GM21529 (cell line): ENCODE data around the gene MAP7D1.
A peak's percentile ranks its signal among the peaks of the same experiment; 100 is the strongest.
"Not testable (repeated sequence)": the region's sequence is repeated elsewhere in the genome, so short reads cannot be mapped to it uniquely, and the experiment has no call there.

Source experiments
- ATAC-seq: cut with Tn5 transposase; IDR thresholded peaks from one replicate; pipeline ENCODE4 v1.9.1; 2021; ENCODE audit not compliant: unreplicated experiment

MAP7D1 gene

DNA sequence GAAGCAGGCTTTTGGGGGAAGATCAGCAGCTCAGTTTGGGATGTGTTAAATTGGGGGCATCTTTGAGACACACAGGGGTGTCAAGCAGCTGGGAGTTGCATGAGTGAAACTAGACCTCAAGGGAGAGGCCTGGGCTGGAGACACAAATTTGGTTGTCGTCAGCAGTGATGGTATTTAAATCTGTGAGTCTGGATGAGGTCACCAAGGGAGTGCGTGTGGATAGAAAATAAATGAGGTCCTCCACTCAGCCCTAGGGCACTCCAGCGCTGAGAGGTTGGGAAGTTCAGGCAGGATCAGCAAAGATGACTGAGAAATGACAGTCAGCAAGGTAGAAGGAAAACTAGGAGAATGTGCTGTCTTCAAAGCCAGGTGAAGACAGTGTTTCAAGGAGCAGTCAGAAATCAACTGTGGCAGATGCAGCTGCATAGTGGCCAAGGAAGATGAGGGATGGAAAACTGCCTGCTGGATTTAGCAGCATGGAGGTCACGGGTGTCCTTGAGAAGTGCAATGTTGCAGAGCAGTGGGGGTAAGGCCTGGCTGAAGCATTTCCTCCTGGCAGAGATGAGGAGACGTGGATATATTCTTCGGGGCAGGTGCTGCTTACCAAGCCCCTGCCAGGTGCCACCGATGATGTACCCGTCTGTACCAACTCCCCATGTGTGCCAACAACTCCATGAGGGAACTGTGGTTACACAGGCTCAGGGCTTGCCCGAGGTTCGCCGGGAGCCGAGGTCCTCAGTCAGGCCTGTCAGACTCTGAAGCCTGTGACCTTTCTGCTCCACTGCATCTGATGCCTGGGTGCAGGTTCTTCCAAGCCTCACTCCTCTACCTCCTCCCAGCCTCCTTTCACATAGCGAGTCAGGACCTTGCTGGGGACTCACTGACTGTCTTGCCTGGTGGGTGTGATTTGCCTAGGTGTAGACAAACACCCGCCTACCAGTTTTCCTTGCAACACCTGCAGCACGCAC, 11.3 kb downstream of the MAP7D1 start:
- no peak for ATAC-seq

DNA sequence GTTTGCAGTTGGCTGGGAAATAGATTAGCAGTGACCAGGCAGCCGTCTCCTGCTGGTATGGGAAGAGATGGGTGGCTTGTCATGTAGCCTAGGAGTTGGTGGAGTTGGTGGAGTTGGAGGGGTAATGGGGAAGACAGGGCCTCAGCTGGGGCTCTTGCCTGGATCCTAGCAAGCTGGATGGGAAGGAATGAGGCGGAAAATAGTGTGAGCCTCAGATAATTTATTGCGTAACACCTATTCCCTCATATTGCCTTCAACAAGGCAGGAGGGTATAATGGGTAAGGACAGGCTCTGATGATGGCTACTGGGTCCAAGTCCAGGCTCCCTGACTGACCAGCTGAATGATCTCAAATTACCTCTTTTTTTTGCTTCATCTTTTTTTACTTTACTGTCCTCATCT, 12.6 kb downstream of the MAP7D1 start:
- ATAC-seq: no peak

DNA sequence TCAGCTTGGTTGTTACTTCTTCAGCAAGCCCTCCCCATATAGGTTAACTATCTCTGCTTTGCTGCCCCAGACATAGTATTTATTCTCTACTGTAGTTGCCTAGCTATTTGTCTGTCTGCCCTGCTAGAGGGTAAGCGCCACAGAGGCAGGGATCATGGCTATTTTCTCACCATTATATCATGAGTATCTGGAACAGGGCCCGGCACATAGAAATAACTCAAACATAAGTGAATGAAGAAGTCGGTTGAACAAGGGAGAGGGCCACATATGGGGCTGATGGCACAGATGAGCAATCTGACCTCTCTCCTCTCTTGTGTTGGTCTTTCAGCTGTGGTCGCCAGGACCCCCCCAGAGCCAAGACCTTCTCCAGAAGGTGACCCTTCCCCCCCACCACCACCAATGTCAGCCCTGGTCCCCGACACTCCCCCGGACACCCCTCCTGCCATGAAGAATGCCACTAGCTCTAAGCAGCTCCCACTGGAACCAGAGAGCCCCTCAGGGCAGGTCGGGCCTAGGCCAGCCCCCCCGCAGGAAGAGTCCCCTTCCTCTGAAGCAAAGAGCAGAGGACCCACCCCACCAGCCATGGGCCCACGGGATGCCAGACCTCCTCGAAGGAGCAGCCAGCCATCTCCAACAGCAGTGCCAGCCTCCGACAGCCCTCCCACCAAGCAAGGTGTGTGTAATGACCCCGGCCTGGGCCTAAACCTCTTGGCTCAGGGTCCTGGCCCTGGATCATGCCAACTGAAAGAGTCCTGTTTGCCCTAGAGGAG, 14.9 kb downstream of the MAP7D1 start:
- ATAC-seq: no peak

DNA sequence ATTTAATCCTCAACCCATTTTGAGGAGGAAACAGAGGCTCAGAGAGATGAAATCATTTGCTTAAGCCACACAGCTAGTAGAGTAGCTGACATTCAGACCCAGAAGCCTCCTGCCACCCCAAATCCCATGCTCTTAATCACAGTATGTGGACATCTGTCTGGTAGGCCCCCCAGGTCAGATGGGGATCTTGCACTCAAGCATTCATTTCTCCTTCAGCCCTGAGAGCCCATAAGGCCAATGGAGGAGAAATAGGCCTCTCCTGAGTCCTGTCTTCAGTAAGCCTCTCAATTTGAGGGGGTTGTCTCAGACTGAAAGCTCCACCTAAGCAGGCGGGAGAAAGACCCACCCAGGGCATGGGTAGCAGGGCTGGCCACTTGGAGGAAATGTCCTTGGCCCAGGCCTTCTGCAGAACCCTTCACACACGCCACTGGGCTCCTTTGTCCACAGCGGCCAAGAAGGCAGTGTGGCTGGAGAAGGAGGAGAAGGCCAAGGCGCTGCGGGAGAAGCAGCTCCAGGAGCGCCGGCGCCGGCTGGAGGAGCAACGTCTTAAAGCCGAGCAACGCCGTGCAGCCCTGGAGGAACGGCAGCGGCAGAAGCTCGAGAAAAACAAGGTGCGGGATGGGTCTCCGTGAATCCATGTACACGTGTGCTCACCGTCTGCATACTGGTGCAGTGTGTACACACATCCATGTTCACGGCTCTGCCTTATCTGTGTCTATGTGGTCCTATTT, 16.2 kb downstream of the MAP7D1 start:
- ATAC-seq: no peak

GRCh38 chr1:36172983-36173382, 17.0 kb downstream of the MAP7D1 start:
- ATAC-seq: no peak

- no peak for ATAC-seq
These were observed 18.8 kb downstream of the MAP7D1 start for GRCh38 chr1:36174713-36175112.

GRCh38 chr1:36175137-36176095, 19.5 kb downstream of the MAP7D1 start:
- no peak for ATAC-seq

GRCh38 chr1:36176106-36176949, 20.4 kb downstream of the MAP7D1 start:
- no peak for ATAC-seq

DNA sequence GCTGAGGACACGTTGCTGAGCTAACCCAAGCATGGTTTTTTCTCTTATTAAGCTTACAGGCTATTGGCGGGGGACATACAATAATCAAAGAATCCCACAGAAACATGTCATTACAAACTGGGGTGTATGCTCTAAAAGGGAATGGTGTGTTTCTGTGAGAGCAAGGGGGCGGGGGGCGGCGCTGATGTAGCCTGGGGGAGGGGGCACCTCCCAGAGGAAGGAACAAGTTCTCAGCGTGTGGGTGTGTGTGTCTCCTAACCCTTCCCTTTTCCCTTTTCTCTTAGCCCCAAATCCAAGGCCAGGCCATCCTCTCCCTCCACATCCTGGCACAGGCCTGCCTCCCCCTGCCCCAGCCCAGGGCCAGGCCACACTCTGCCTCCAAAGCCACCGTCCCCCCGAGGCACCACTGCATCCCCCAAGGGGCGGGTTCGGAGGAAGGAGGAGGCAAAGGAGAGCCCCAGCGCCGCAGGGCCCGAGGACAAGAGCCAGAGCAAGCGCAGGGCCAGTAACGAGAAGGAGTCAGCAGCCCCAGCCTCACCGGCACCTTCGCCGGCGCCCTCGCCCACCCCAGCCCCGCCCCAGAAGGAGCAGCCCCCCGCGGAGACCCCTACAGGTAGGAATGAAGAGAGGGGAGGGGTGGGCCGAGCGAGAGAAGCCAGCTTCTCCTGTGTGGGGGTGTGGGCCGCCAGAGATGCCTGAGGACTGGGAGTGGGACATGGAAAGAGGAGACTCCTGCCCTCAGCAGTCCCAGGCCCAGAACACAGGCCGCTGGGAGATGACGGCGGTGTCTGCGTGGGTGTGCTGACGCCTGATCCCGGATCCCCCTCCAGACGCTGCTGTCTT, 21.9 kb downstream of the MAP7D1 start:
- ATAC-seq: no peak

DNA sequence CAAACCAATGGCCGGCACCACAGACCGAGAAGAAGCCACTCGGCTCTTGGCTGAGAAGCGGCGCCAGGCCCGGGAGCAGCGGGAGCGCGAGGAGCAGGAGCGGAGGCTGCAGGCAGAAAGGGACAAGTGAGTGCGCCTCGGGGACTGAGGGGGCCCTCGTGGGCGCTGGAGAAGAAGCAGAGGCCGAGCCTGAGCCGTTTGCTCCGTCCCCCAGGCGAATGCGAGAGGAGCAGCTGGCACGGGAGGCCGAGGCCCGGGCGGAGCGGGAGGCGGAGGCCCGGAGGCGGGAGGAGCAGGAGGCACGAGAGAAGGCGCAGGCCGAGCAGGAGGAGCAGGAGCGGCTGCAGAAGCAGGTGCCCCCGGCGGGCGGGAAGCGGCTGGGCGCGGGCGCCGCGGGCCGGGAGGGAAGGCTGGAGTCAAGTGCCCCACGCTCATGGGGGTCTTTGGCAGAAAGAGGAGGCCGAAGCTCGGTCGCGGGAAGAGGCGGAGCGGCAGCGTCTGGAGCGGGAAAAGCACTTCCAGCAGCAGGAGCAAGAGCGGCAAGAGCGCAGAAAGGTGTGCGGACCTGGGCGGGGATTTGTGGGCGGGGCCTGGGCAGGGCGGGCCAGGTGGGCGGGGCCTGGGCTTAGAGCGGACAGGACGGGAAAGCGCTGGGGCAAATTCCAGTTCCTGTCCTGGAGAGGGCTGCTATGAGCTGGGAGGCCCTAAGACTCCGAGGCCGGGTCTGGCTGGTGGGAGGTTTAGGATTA, 22.7 kb downstream of the MAP7D1 start:
- ATAC-seq: no peak

DNA sequence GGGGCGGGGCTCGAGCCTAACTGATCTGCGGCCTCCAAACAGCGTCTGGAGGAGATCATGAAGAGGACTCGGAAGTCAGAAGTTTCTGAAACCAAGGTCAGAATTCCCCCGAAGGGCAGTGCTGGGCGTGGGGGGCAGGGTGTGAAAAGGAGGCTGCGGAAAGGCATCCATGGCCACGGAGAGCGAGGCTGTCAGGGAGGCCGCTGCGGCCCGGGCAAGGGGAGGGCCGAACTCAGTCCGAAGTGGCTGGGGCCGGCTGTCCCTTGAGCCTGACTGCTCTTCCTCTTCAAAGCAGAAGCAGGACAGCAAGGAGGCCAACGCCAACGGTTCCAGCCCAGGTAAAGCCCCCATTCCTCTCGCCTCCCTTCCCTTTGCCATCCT, 23.2 kb downstream of the MAP7D1 start:
- ATAC-seq: no peak

DNA sequence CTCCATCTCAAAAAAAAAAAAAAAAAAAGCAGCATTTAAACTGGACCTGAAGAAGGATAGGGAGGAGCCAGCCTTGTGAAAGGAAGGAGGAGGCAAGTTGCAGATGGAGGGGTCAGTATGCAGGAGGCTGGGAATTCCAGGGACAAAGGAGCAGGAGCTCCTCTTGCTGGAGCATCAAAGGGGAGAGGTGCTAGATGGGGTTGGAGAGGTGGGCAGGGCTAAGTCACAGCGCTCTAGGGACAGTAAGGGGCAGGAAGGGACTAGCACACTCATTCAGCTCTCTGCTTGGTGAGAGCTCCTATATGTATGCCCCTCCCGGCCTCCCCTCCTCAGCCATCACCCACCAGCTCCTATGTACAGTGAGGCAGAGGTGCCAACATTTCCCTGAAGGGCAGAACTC, 26.8 kb downstream of the MAP7D1 start:
- ATAC-seq: no peak

GRCh38 chr1:36183309-36183856, 27.4 kb downstream of the MAP7D1 start:
- ATAC-seq: no peak

- ATAC-seq: peak; percentile 81
These were observed 32.0 kb downstream of the MAP7D1 start for GRCh38 chr1:36187800-36188593.

- not testable (repeated sequence) for ATAC-seq
These were observed 40.8 kb downstream of the MAP7D1 start for GRCh38 chr1:36196805-36197204.

DNA sequence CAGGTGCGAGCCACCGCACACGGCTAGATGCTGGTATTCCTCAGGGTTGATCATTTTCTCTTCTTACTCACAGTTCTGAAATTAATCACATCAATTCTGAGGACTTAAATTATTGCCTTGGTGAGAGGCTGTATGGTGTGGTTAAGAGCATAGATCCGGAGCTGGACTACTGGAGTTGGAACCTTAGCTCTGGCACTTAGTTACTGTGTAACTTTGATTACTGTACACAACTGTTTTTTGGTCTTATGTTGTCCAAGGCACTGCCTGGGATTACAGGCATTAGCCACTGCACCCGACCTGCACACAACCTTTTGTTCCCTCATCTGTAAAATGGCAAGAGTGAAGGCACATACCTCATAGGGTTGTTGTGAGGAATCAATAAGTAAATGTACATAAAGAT, 42.7 kb downstream of the MAP7D1 start:
- no peak for ATAC-seq
